ENCODE measurements around the gene GLUL.
"Not testable (repeated sequence)": the region's sequence is repeated elsewhere in the genome, so short reads cannot be mapped to it uniquely, and the experiment has no call there.

Gene GLUL

GRCh38 chr1:182368358-182368757 is 23.2 kb downstream of the GLUL start:
- DNase-seq (ENCODE audit: low read depth in 2 of 2), result no peak

GRCh38 chr1:182367926-182368325 is 23.7 kb downstream of the GLUL start:
- no peak for DNase-seq (ENCODE audit: low read depth in 2 of 2)

GRCh38 chr1:182366596-182366995 is 25.0 kb downstream of the GLUL start:
- DNase-seq (ENCODE audit: low read depth in 2 of 2), result no peak

GRCh38 chr1:182359645-182360044 is 31.9 kb downstream of the GLUL start:
- DNase-seq (ENCODE audit: low read depth in 2 of 2), result no peak

GRCh38 chr1:182357913-182358312 is 33.7 kb downstream of the GLUL start:
- no peak for DNase-seq (ENCODE audit: low read depth in 2 of 2)

GRCh38 chr1:182357171-182357570 is 34.4 kb downstream of the GLUL start:
- no peak for DNase-seq (ENCODE audit: low read depth in 2 of 2)

GRCh38 chr1:182355723-182356098 is 35.9 kb downstream of the GLUL start:
- no peak for DNase-seq (ENCODE audit: low read depth in 2 of 2)

GRCh38 chr1:182351790-182352364 is 39.7 kb downstream of the GLUL start:
- DNase-seq (ENCODE audit: low read depth in 2 of 2), result no peak

GRCh38 chr1:182350839-182351238 is 40.8 kb downstream of the GLUL start:
- no peak for DNase-seq (ENCODE audit: low read depth in 2 of 2)

GRCh38 chr1:182348961-182349747 is 42.4 kb downstream of the GLUL start:
- no peak for DNase-seq (ENCODE audit: low read depth in 2 of 2)

GRCh38 chr1:182347019-182347418 is 44.6 kb downstream of the GLUL start:
- DNase-seq (ENCODE audit: low read depth in 2 of 2), result no peak

- DNase-seq (ENCODE audit: low read depth in 2 of 2), result no peak
These were observed 51.1 kb downstream of the GLUL start for GRCh38 chr1:182340233-182341058.

- DNase-seq (ENCODE audit: low read depth in 2 of 2), result no peak
These were observed 51.9 kb downstream of the GLUL start for GRCh38 chr1:182339684-182340083.

GRCh38 chr1:182338806-182339370 is 52.7 kb downstream of the GLUL start:
- no peak for DNase-seq (ENCODE audit: low read depth in 2 of 2)

- DNase-seq (ENCODE audit: low read depth in 2 of 2), result no peak
These were observed 53.6 kb downstream of the GLUL start for GRCh38 chr1:182337736-182338571.

- DNase-seq (ENCODE audit: low read depth in 2 of 2), result no peak
These were observed 55.6 kb downstream of the GLUL start for GRCh38 chr1:182335771-182336566.

GRCh38 chr1:182333071-182333571 is 58.5 kb downstream of the GLUL start:
- not testable (repeated sequence) for DNase-seq (ENCODE audit: low read depth in 2 of 2)

GRCh38 chr1:182332261-182333060 is 59.1 kb downstream of the GLUL start:
- DNase-seq (ENCODE audit: low read depth in 2 of 2), result no peak
